NT2/D1 (cell line): ENCODE results near the gene PELI1.

Experiments used
- SUZ12 ChIP-seq: IDR thresholded peaks from 2 replicates; pipeline ENCODE4 v1.6.1; 2011; ENCODE audit not compliant: insufficient read length, insufficient read depth; ENCODE audit errors: extremely low read depth
- YY1 ChIP-seq: IDR thresholded peaks from 2 replicates; pipeline ENCODE4 v1.6.1; 2011; ENCODE audit not compliant: insufficient read length, insufficient read depth

DNA sequence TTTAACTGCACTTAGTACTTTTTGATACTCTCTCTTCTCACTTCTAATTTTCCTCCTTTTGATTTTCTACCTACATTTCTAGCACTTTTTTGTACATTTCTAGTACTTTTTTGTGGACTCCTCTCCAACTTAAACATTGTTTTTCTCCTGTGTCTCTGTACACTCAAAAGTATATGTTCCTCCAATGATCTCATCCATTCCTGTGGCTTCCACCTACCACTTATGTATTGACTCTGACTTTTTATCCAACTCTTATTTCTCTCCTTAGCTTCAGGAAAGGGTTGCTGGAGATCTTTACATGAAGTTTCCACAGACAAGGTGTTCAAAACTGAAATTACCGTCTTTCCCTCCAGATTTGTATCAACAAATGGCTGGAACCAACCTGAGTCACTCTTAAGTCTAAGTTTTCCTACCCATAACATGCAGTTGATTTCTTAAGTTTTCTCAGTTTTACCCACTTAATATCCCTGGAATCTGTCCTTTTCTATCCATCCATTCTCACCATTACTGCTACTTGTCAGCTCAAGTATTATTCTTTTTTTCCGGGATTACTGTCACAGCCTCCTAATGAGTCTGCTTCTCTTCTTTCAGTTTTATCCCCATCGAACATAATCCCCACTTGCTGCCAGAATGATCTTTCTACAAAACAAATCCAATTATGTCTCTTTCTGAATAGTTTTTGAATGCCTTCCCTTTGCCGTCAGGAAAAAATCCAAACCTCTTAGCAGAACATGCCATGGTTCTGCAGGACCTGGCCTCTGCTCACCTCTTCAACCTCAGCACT lies 22.6 kb upstream of the PELI1 start:
- TF ChIP-seq YY1 (no peak), SUZ12 (no peak)
